Esophagus squamous epithelium (tissue), 5 donors: ENCODE data around the gene GDPD5. TPM values are rescaled to one million over a fixed set of nuclear protein-coding genes. Genes with fewer than 3 reads are reported as not detected.
A peak's percentile ranks its signal among the peaks of the same experiment; 100 is the strongest.

Source experiments
- DNase-seq: peaks from one replicate; lab custom pipeline; 2025; lab: John Stamatoyannopoulos, UW
- H3K27ac ChIP-seq, 4 donors: fragments of 200-600 bp; sonication (generic); one replicate each; pipeline ENCODE4 v1.5.1; 2016 to 2019; ENCODE audit warnings: mild to moderate bottlenecking in 1 of 4
- H3K27me3 ChIP-seq, 4 donors: fragments of 200-600 bp; sonication (generic); 1 replicate in 3 of 4; 2 replicates in 1 of 4; pipeline versions ENCODE4 v1.5.1 to v1.6.0; 2017 to 2021; ENCODE audit warnings: antibody characterized with exemption in 1 of 4
- H3K36me3 ChIP-seq, 3 donors: fragments of 200-600 bp; sonication (generic); one replicate each; pipeline ENCODE4 v1.5.1; 2016 to 2019
- H3K4me1 ChIP-seq, 3 donors: fragments of 200-600 bp; sonication (generic); one replicate each; pipeline ENCODE4 v1.5.1; 2017 to 2019
- H3K4me3 ChIP-seq, 4 donors: fragments of 200-600 bp; sonication (generic); 1 replicate in 3 of 4; 2 replicates in 1 of 4; pipeline ENCODE4 v1.5.1; 2016 to 2019; ENCODE audit warnings: mild to moderate bottlenecking in 2 of 4, moderate library complexity in 1 of 4
- H3K9me3 ChIP-seq, 3 donors: fragments of 200-600 bp; sonication (generic); one replicate each; pipeline ENCODE4 v1.5.1; 2016 to 2019
- POLR2A ChIP-seq, 4 donors: fragments of 450-650 bp; IDR thresholded peaks; one replicate each; pipeline ENCODE4 v1.6.1; 2017; ENCODE audit warnings: antibody characterized with exemption in 4 of 4, mild to moderate bottlenecking in 4 of 4, moderate library complexity in 3 of 4
- WGBS, 2 donors: methylation state at CpG; one replicate each; pipeline ENCODE4 v1.1.5; 2018; 5-methylcytosine and 5-hydroxymethylcytosine counted together
- intact Hi-C: fragments of 100-400 bp; cut with DNase I; formaldehyde crosslinking; loops from one replicate; pipeline ENCODE4 v1.15.0; 2022
- total RNA-seq, 4 donors: library from RNA; depleted of rRNA; stranded (reverse); fragments of >200 nt; gene quantifications; one replicate each; pipeline ENCODE4 v1.1.0, GENCODE V29; 2016
- TF ChIP-seq, protein P1 (sequence below), 6 experiments: fragments of 450-650 bp in 4 of 6; fragments of 200-600 bp in 2 of 6; sonication (generic) in 2 of 6; IDR thresholded peaks; one replicate each; pipeline ENCODE4 v1.5.1; 2016 to 2019; ENCODE audit warnings: antibody characterized with exemption in 6 of 6, mild to moderate bottlenecking in 4 of 6, moderate library complexity in 4 of 6
- donor health status: DM: yes; HTN: yes; CAD: no.

The GDPD5 gene
- total RNA-seq, 4 donors from 2014 or later: 0.57 to 2.3 (median 1.6) TPM

DNA sequence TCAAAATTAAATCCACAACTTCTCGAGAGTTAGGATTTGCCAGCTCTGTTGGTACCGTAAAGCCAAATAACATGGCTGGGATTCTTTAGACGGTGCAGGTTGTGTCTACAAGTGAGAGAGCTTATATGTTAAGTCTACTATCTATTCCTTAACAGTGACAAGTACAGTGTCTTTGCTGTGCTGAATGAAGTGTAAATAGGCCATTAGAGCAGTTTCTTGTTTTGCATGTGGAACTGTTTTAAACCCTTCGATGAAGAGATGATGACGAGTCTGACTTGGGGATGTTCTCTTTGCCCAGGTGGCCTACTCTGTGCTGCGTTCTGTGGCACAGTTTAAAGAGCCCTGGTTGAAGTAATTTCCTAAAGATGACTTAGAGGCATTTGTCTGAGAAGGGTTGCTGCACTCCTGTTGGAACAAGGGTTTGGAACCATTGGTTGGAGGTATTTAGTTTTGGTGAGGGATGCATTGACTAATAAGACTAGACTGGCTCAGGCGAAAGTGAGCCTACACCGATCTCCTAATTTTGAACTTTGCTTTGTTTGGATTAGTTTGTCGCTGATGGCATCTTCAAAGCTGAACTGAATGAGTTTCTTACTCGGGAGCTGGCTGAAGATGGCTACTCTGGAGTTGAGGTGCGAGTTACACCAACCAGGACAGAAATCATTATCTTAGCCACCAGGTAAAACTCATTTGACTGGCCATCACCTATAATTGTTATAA lies 125.4 kb downstream of the GDPD5 start:
- TF ChIP-seq, protein P1, sequence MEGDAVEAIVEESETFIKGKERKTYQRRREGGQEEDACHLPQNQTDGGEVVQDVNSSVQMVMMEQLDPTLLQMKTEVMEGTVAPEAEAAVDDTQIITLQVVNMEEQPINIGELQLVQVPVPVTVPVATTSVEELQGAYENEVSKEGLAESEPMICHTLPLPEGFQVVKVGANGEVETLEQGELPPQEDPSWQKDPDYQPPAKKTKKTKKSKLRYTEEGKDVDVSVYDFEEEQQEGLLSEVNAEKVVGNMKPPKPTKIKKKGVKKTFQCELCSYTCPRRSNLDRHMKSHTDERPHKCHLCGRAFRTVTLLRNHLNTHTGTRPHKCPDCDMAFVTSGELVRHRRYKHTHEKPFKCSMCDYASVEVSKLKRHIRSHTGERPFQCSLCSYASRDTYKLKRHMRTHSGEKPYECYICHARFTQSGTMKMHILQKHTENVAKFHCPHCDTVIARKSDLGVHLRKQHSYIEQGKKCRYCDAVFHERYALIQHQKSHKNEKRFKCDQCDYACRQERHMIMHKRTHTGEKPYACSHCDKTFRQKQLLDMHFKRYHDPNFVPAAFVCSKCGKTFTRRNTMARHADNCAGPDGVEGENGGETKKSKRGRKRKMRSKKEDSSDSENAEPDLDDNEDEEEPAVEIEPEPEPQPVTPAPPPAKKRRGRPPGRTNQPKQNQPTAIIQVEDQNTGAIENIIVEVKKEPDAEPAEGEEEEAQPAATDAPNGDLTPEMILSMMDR (IDR thresholded peaks at IDR 0.05): no peak
- no peak for TF ChIP-seq POLR2A (IDR thresholded peaks at IDR 0.05)
- peak overlapping the region; percentile 51 to 91 (median 72) for H3K4me3 ChIP-seq
- H3K27ac ChIP-seq: peak overlapping the region; percentile 91 to 97 (median 94)
- no peak for DNase-seq
- peaks cover 4 to 42% (median 20%) of the 10 kb centered on the region in 3 donors for H3K4me1 ChIP-seq
- H3K36me3 ChIP-seq: peaks cover 23 to 46% (median 31%) of the 10 kb centered on the region in 3 donors
- no peaks in the 10 kb centered on the region for H3K27me3 ChIP-seq
- no peaks in the 10 kb centered on the region for H3K9me3 ChIP-seq
- WGBS, 2 donors: 4 to 5% methylated on average over 8 to 10 of the region's 11 CpGs
- intact Hi-C loops: no loop called here

DNA sequence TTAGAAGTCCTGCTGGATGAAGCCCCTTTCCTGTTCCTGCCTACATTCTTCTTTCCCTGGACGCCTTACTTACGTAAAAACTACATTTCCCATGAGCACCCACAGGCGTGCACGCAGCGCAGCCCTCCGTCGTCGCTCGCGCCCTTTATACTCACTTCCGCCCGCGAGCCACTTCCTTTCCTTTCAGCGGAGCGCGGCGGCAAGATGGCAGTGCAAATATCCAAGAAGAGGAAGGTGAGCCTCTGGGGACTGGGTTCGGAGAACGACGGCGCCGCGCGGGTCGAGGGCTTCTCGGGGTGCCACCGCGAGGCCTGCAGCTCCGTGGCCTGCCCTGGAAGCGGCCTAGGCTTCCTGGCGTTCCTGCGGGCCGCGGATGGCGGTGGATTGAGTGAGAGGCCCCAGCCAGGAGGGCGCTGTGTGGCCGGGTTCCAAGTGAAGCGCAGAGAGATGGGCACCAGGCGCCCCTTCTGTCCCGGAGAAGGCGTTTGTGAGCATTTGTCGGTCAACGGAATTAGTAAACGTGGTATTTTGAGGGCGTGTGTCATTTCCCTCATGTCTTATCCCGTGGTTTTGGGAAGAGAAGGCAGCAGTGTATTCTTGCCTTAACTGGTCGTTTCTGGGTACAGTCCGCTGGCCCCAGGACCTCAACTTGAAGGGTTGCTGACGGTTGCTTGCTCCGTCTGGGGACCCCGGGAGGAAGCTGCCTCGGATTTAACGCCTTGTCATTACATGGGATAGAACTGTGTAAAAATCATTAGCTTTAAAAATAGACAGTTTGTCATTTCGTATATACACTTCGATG lies 126.2 kb downstream of the GDPD5 start, which contains the start of gene RPS3:
TSS of gene RPS3 (plus strand) at position 175 of the 802 bp plus-strand sequence. CDS start at position 205, 30 bp downstream.
- H3K4me1 ChIP-seq: peaks cover 4 to 37% (median 20%) of the 10 kb centered on the region in 3 donors
- intact Hi-C loops: no loop called here
- 0% methylated on average over 9 to 27 of the region's 55 CpGs for WGBS, 2 donors

DNA sequence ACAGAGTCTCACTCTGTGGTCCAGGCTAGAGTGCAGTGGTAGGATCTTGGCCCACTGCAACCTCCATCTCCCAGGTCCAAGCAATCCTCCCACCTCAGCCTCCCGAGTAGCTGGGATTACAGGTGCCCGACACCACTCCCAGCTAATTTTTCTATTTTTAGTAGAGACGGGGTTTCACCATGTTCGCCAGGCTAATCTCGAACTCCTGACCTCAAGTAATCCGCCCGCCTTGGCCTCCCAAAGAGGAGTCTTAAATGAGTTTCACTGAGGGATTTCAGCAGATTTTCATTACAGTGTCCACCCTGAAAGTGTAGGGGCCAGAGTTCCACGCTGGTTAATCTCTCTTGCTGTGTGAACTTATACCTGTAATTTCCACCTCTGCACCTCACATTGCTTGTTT lies 126.8 kb downstream of the GDPD5 start:
- intact Hi-C loops: no loop called here
- peak overlapping the region in 1 of 4 donors; percentile 76 for H3K4me3 ChIP-seq
- no peaks in the 10 kb centered on the region for H3K9me3 ChIP-seq
- H3K4me1 ChIP-seq: peaks cover 4 to 37% (median 20%) of the 10 kb centered on the region in 3 donors
- H3K27ac ChIP-seq: no peak overlapping the region
- no peaks in the 10 kb centered on the region for H3K27me3 ChIP-seq
- TF ChIP-seq, protein P1 (IDR thresholded peaks at IDR 0.05): no peak
- TF ChIP-seq POLR2A (IDR thresholded peaks at IDR 0.05): no peak
- no peak for DNase-seq
- WGBS, 2 donors: 53 to 72% methylated on average over 7 to 8 of the region's 8 CpGs
- H3K36me3 ChIP-seq: peaks cover 13 to 32% (median 17%) of the 10 kb centered on the region in 3 donors

More for the DNA sequence above, 126.2 kb downstream of the GDPD5 start, which contains the start of gene RPS3:
- peak; percentile 52 for DNase-seq
- peak within 1 kb of the TSS; percentile 51 to 91 (median 72) for H3K4me3 ChIP-seq
- H3K27me3 ChIP-seq: no peaks in the 10 kb centered on the region
- peak within 1 kb of the TSS; percentile 91 to 97 (median 94) for H3K27ac ChIP-seq
- peaks cover 17 to 38% (median 23%) of the 10 kb centered on the region in 3 donors for H3K36me3 ChIP-seq
- H3K9me3 ChIP-seq: no peaks in the 10 kb centered on the region
- TF ChIP-seq, protein P1 (IDR thresholded peaks at IDR 0.05): peak in 4 of 6 experiments; percentile 10 to 37 (median 22)
- TF ChIP-seq POLR2A (IDR thresholded peaks at IDR 0.05): peak in 3 of 4 donors; percentile 84 to 92 (median 86)

- no peaks in the 10 kb centered on the region for H3K36me3 ChIP-seq
- peaks cover 0 to 12% (median 0%) of the 10 kb centered on the region in 4 donors for H3K27me3 ChIP-seq
- intact Hi-C loops: loop anchor here (5.0 kb wide), 1 partner anchor 138 kb away; no protein-coding TSS in a partner anchor
- no peak overlapping the region for H3K27ac ChIP-seq
- DNase-seq: no peak
- no peak overlapping the region for H3K4me3 ChIP-seq
- TF ChIP-seq POLR2A (IDR thresholded peaks at IDR 0.05): no peak
- TF ChIP-seq, protein P1 (IDR thresholded peaks at IDR 0.05): no peak
- no peaks in the 10 kb centered on the region for H3K9me3 ChIP-seq
- 66 to 70% methylated on average over 5 to 7 of the region's 8 CpGs for WGBS, 2 donors
- peaks cover 0 to 1% (median 0%) of the 10 kb centered on the region in 3 donors for H3K4me1 ChIP-seq
These were observed 131.5 kb downstream of the GDPD5 start for GRCh38 chr11:75394085-75394840.
